ENCODE results near the gene JAM3.

- TF ChIP-seq ELF4 (CRISPR knock-in tag; IDR thresholded peaks at IDR 0.05; ENCODE audit: low read depth) (no peak), ATF2 (CRISPR knock-in tag; IDR thresholded peaks at IDR 0.05; ENCODE audit: borderline replicate concordance, low read depth) (no peak), CTCF (IDR thresholded peaks at IDR 0.05) (no peak), ETV6 (CRISPR knock-in tag; IDR thresholded peaks at IDR 0.05) (no peak), FOXK1 (CRISPR knock-in tag; IDR thresholded peaks at IDR 0.05) (no peak), MAX (CRISPR knock-in tag; IDR thresholded peaks at IDR 0.05) (no peak), CREB1 (CRISPR knock-in tag; IDR thresholded peaks at IDR 0.05) (no peak), ESRRA (CRISPR knock-in tag; IDR thresholded peaks at IDR 0.05; ENCODE audit: borderline replicate concordance) (no peak)
Measured at GRCh38 chr11:134030853-134031252, 38.0 kb upstream of the JAM3 start.

All from WTC11 (cell line).